NCI-H146 treated with DMSO at 0.1 percent for 48 hours (cell line): Measurements from ENCODE around the gene TET1.
A peak's percentile ranks its signal among the peaks of the same experiment; 100 is the strongest.
"Not testable (repeated sequence)": the region's sequence is repeated elsewhere in the genome, so short reads cannot be mapped to it uniquely, and the experiment has no call there.

Source experiments
- DNase-seq: peaks from one replicate; lab custom pipeline; 2025; ENCODE audit not compliant: unreplicated experiment; lab: John Stamatoyannopoulos, UW

TET1 gene

GRCh38 chr10:68560186-68560942, at the start of gene TET1:
TSS of gene TET1 (plus strand) at chr10:68560337. CDS start at chr10:68572339, 12,002 bp downstream.
- DNase-seq: peak; percentile 21

DNA sequence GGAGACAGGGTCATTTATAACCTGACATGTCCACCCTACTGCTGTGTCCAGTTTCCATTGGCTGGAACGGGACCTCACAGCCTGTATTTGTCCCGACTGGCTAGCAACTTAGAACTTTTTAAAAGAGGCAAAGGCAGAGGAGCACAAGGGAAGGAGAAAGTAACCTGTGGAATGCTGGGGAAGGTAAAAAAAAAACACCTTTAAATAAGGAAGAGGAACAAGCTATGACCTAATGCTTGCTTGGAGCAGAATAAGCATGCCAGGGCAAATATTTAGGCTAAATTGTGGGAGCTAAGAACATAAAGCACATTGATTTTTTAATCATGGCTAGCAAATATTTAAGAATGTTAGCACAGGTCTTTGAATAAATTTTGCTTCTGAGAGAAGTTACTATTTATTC, 43.9 kb upstream of the TET1 start:
- not testable (repeated sequence) for DNase-seq

DNA sequence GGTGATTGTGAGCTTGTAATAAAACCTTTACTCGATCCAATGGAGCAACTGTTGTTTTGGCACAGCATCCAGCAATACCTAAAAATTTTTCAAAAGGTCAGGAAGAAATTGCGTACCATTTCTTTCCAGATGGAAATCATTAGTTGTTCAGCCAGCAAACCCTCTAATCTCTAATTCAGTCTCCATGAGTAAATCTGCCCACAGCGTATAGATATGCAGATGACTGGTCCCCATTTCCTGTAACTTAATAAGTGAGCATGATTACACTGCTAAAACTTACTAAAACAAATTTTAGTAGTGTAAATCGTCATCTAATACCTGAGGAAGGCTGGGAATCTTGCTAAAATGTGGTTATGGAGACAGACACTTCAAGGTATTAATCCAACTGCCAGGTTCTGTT, 43.4 kb upstream of the TET1 start:
- no peak for DNase-seq

DNA sequence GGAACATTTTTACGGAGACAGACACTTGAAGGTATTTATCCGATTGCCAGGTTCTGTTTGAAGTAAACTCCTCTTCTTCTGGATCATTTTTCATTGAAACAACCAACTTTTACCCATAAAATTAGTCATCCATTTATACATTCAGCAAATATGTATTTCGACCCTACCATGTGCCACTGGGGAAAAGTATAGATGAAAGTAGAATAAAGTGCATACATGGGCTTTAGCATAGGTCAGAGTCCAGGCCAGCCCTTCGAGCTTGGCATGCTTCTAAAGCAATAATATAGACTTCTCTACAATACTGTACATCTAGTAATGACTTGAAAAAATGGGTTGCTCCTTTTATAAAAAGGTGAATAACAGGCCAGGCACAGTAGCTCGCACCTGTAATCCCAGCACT, 42.9 kb upstream of the TET1 start:
- DNase-seq: no peak

DNA sequence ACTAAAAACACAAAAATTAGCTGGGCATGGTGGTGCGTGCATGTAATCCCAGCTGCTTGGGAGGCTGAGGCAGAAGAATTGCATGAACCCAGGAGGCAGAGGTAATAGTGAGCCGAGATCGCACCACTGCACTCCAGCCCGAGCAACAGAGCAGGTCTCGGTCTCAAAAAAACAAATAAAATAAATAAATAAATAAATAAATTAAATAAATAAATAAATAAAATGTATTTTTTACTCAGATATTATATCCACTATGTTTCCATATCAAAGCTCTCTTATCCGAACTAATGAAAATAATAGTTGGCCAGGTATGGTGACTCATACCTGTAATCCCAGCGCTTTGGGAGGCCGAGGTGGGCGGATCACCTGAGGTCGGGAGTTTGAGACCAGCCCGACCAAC, 41.5 kb upstream of the TET1 start:
- not testable (repeated sequence) for DNase-seq

DNA sequence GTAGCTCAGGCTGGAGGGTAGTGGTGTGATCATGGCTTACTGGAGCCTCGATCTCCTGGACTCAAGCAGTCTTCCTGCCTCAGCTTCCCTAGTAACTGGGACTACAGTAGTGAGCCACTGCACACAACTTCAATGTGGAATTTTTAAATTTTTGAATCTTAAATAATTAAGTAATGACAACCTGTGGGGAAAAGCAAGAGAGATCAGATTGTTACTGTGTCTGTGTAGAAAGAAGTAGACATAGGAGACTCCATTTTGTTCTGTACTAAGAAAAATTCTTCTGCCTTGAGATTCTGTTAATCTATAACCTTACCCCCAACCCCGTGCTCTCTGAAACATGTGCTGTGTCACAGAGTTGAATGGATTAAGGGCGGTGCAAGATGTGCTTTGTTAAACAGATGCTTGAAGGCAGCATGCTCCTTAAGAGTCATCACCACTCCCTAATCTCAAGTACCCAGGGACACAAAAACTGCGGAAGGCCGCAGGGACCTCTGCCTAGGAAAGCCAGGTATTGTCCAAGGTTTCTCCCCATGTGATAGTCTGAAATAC, 34.6 kb upstream of the TET1 start:
- DNase-seq: not testable (repeated sequence)

GRCh38 chr10:68526634-68527307, 33.4 kb upstream of the TET1 start:
- DNase-seq: no peak

DNA sequence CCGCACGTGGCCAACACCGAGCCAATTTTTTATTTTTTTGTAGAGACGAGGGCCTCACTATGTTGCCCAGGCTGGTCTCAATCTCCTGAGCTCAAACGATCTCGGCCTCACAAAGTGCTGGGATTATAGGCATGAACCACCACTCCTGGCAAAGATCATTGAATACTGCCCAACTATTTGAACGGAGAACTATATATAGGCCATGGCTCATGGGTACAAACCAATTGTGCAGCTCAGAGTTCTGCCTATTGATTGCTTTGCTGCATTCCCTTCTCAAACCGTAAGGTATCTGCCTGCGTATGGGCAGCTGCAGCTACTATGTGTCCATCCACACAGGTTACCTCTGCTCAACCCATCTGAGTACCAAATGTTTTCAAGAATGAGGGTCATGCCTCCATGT, 23.2 kb upstream of the TET1 start:
- no peak for DNase-seq

GRCh38 chr10:68537796-68538195, 22.3 kb upstream of the TET1 start:
- DNase-seq: no peak

GRCh38 chr10:68543004-68543918, 16.9 kb upstream of the TET1 start:
- DNase-seq: no peak

DNA sequence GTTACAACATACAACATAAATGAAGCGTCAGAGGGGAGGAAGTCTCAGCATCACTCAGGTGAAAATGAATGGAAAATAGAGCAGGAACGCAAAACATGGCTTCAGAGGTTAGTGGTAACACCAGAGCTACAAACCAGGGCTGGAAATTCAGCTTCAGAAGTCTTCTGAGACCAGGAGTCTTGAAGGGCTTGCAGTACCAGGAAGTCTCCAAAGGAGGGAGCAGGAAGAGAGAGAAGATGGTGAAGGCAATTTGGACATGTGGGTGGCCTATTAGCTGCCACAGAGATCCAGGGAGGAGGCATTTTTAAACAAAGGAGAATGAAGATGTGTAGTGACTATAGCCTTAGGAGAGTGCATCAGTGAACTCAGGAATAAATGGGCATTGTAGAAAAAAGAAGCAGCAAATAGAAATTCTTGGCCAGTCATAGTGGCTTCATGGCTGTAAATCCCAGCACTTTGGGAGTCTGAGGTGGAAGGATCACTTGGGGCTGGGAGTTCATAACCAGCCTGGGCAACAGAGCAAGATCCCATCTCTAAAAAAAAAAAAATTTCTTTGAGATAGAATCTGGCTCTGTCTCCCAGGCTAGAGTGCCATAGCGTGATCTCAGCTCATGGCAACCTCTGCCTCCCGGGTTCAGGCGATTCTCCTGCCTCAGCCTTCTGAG, 9.3 kb upstream of the TET1 start:
- DNase-seq: peak; percentile 55

- no peak for DNase-seq
These were observed 7.0 kb upstream of the TET1 start for GRCh38 chr10:68553138-68553537.

DNA sequence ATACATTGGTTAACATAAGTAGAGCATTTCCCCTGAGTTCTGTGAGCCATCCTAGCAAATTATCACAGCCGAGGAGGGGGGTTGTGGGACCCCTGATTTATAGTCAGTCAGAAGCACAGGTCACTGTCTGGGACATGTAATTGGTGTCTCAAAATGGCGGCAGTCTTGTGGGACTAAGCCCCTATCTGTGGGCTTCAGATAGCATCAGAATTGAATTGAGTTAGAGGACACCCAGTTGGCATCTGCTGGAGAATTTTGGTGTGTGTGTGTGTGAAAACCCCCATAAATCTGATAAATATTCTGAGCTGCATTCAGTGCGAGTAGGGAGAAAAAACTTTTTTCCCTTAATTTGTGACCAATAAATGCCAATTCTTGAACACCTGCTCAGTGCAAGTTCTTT, 6.5 kb upstream of the TET1 start:
- DNase-seq: no peak

DNA sequence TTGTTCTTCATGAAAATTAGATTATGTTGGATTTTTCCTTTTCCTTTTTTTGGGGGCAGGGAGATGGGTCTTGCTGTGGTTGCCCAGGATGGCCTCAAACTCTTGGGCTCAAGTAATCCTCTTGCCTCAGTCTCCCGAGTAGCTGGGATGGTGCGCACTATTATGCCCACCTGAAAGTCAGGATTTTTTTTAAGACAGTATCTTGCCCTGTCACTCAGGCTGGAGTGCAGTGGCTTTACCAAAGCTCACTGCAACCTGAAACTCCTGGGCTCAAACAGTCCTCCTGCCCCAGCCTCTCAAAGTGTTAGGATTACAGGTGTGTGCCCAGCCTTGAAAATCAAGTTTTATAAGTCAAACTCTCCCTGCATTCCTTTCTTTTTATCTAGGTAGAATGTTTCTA, 1.7 kb upstream of the TET1 start:
- DNase-seq: no peak

DNA sequence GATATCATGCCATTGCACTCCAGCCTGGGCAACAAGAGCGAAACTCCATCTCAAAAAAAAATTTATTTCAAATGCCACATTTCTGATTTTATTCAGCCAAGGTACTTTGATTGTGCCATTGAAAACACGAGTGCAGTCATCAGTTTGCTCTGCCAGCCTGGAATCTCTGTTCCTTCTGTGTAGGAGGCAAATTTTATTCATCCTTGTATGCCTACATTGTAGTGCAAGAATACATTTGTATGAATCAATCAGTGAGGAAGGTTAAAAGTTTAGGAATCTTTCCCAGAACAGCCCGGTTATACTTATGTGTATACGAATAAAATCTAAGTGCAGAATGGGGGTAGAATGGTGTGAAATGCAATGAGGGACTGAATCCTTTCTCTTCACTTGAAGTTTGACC, 886 bp upstream of the TET1 start:
- no peak for DNase-seq

- DNase-seq: no peak
These were observed 324 bp upstream of the TET1 start for GRCh38 chr10:68559841-68560185.

- DNase-seq: no peak
These were observed 1.1 kb downstream of the TET1 start for GRCh38 chr10:68560943-68561864.

GRCh38 chr10:68561865-68562649, 1.9 kb downstream of the TET1 start:
- DNase-seq: no peak
